WTC11 (cell line): ENCODE measurements around the gene MEAF6.

Experiments
- ATF1 ChIP-seq: sonication (generic); formaldehyde crosslinking; IDR thresholded peaks from 2 replicates; pipeline ENCODE4 v1.8.1; 2023; ENCODE audit warnings: mild to moderate bottlenecking, moderate library complexity, missing genetic modification reagents
- ATF3 ChIP-seq: sonication (generic); formaldehyde crosslinking; conservative IDR thresholded peaks from 2 replicates; pipeline ENCODE4 v1.8.1; 2022; ENCODE audit warnings: mild to moderate bottlenecking, missing genetic modification reagents
- IRF2 ChIP-seq: sonication (generic); formaldehyde crosslinking; IDR thresholded peaks from 2 replicates; pipeline ENCODE4 v1.8.0; 2022; ENCODE audit warnings: low read depth, missing genetic modification reagents, borderline replicate concordance
- JUN ChIP-seq: sonication (generic); formaldehyde crosslinking; IDR thresholded peaks from 2 replicates; pipeline ENCODE4 v1.8.0; 2023; ENCODE audit warnings: mild to moderate bottlenecking, missing genetic modification reagents
- NR3C1 ChIP-seq: sonication (generic); formaldehyde crosslinking; conservative IDR thresholded peaks from 2 replicates; pipeline ENCODE4 v1.8.1; 2023; ENCODE audit warnings: low read depth, mild to moderate bottlenecking, missing genetic modification reagents
- TF ChIP-seq, protein P1 (sequence below): fragments of 200-600 bp; IDR thresholded peaks from 2 replicates; pipeline ENCODE4 v1.8.0; 2022; ENCODE audit warnings: antibody characterized with exemption
- TF ChIP-seq, protein P2 (sequence below): sonication (generic); formaldehyde crosslinking; IDR thresholded peaks from 2 replicates; pipeline ENCODE4 v1.8.1; 2022; ENCODE audit warnings: missing genetic modification reagents, borderline replicate concordance

GRCh38 chr1:37472281-37472680 lies 42.3 kb downstream of the MEAF6 start:
- TF ChIP-seq, protein P1, sequence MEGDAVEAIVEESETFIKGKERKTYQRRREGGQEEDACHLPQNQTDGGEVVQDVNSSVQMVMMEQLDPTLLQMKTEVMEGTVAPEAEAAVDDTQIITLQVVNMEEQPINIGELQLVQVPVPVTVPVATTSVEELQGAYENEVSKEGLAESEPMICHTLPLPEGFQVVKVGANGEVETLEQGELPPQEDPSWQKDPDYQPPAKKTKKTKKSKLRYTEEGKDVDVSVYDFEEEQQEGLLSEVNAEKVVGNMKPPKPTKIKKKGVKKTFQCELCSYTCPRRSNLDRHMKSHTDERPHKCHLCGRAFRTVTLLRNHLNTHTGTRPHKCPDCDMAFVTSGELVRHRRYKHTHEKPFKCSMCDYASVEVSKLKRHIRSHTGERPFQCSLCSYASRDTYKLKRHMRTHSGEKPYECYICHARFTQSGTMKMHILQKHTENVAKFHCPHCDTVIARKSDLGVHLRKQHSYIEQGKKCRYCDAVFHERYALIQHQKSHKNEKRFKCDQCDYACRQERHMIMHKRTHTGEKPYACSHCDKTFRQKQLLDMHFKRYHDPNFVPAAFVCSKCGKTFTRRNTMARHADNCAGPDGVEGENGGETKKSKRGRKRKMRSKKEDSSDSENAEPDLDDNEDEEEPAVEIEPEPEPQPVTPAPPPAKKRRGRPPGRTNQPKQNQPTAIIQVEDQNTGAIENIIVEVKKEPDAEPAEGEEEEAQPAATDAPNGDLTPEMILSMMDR, result no peak
- TF ChIP-seq NR3C1 (CRISPR knock-in tag), result no peak
- TF ChIP-seq ATF1 (CRISPR knock-in tag), result no peak
- TF ChIP-seq JUN (CRISPR knock-in tag), result no peak
- TF ChIP-seq, protein P2, sequence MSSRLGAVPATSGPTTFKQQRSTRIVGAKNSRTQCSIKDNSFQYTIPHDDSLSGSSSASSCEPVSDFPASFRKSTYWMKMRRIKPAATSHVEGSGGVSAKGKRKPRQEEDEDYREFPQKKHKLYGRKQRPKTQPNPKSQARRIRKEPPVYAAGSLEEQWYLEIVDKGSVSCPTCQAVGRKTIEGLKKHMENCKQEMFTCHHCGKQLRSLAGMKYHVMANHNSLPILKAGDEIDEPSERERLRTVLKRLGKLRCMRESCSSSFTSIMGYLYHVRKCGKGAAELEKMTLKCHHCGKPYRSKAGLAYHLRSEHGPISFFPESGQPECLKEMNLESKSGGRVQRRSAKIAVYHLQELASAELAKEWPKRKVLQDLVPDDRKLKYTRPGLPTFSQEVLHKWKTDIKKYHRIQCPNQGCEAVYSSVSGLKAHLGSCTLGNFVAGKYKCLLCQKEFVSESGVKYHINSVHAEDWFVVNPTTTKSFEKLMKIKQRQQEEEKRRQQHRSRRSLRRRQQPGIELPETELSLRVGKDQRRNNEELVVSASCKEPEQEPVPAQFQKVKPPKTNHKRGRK (CRISPR knock-in tag), result no peak
- no peak for TF ChIP-seq IRF2 (CRISPR knock-in tag)
- no peak for TF ChIP-seq ATF3 (CRISPR knock-in tag)
